ENCODE data around the gene CADM2.

GRCh38 chr3:85167576-85167975 is 208.8 kb downstream of the CADM2 start:
- TF ChIP-seq POLR2A (IDR thresholded peaks at IDR 0.05) (no peak), CTCF (IDR thresholded peaks at IDR 0.05) (no peak), POLR2AphosphoS5 (IDR thresholded peaks at IDR 0.05) (no peak), EP300 (IDR thresholded peaks at IDR 0.05) (no peak)

Data from upper lobe of left lung (tissue), 4 donors.